ENCODE data around the gene SPO11. TPM values are rescaled to one million over a fixed set of nuclear protein-coding genes. Genes with fewer than 3 reads are reported as not detected.
A peak's percentile ranks its signal among the peaks of the same experiment; 100 is the strongest.

The SPO11 gene
- total and polyA plus RNA-seq, 9 of the 15 experiments (the other 6 are each of a cell fraction or from before 2014, with no cell fraction given): not detected

DNA sequence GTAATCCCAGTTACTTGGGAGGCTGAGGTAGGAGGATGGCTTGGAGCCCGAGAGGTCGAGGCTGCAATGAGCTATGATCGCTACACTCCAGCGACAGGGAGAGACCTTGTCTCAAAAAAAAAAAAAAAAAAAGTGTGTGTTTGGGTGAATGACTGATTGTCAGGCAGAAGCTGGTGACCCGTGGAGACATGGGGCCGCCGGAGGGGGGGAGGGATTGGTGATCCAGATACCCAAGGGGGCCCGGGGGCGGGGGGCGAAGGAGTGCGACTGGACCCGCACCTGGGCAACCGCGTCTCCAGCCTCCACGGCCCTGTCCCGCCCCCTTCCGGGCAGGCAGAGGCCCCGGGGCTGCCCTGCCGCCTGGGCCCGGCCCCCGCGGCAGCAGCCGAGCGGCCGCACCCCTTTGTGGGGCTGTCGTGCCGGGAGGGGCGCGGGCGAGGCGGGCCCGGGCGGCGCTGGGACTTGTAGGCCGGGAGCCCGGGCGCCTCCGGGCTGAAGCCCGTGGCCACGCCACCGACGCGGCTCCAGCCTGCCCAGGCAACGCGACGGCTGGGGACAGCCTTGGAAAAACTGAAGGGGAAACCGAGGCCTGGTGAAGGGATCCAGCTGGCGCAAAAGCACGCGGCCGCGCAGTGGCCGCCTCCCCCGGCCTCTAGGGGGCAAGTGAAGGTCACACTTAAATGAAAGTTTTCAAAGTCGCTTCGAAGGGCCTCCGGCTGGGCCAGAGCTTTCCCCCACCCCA, 59.5 kb downstream of the SPO11 start (continued):
- TF ChIP-seq STAG1 (CRISPR knock-in tag; IDR thresholded peaks at IDR 0.05; ENCODE audit: borderline replicate concordance) (no peak), ZNF512 (tag; IDR thresholded peaks at IDR 0.05) (no peak), POLR2H (tag; IDR thresholded peaks at IDR 0.05; ENCODE audit: low read depth) (peak; percentile 38; the same call in 1 of the 2 replicates), ZNF561 (CRISPR knock-in tag; conservative IDR thresholded peaks at IDR 0.05) (no peak), ZBTB8A (IDR thresholded peaks at IDR 0.05; ENCODE audit: partially characterized antibody) (no peak), SMARCA5 (IDR thresholded peaks at IDR 0.05) (no peak), FOXK2 (conservative IDR thresholded peaks at IDR 0.05 in 1 of 2, IDR thresholded peaks at IDR 0.05 in 1 of 2; ENCODE audit: low read depth in 2 of 2) (no peak), DMBX1 (CRISPR knock-in tag; IDR thresholded peaks at IDR 0.05; ENCODE audit: borderline replicate concordance) (peak; percentile 77), HIVEP1 (CRISPR knock-in tag; IDR thresholded peaks at IDR 0.05) (no peak), ZNF146 (CRISPR knock-in tag; IDR thresholded peaks at IDR 0.05; ENCODE audit: unreplicated experiment) (no peak), CBX5 (IDR thresholded peaks at IDR 0.05; ENCODE audit: borderline replicate concordance, low read depth) (no peak), ZNF695 (CRISPR knock-in tag; IDR thresholded peaks at IDR 0.05) (no peak), TRIM28 (IDR thresholded peaks at IDR 0.05) (no peak), MYNN (IDR thresholded peaks at IDR 0.05) (no peak), MYNN (CRISPR knock-in tag; IDR thresholded peaks at IDR 0.05) (no peak), MTA2 (IDR thresholded peaks at IDR 0.05; ENCODE audit: low read depth) (no peak), CREBBP (IDR thresholded peaks at IDR 0.05; ENCODE audit: low read depth, low read length) (no peak), ELF4 (CRISPR knock-in tag; IDR thresholded peaks at IDR 0.05) (no peak), ZNF586 (CRISPR knock-in tag; conservative IDR thresholded peaks at IDR 0.05) (no peak), MAFK (IDR thresholded peaks at IDR 0.05; ENCODE audit: low read length) (no peak), BCL6 (CRISPR knock-in tag; IDR thresholded peaks at IDR 0.05) (no peak)
- TF ChIP-seq, protein P1, sequence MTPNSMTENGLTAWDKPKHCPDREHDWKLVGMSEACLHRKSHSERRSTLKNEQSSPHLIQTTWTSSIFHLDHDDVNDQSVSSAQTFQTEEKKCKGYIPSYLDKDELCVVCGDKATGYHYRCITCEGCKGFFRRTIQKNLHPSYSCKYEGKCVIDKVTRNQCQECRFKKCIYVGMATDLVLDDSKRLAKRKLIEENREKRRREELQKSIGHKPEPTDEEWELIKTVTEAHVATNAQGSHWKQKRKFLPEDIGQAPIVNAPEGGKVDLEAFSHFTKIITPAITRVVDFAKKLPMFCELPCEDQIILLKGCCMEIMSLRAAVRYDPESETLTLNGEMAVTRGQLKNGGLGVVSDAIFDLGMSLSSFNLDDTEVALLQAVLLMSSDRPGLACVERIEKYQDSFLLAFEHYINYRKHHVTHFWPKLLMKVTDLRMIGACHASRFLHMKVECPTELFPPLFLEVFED (CRISPR knock-in tag; conservative IDR thresholded peaks at IDR 0.05): no peak
- TF ChIP-seq, protein P2, sequence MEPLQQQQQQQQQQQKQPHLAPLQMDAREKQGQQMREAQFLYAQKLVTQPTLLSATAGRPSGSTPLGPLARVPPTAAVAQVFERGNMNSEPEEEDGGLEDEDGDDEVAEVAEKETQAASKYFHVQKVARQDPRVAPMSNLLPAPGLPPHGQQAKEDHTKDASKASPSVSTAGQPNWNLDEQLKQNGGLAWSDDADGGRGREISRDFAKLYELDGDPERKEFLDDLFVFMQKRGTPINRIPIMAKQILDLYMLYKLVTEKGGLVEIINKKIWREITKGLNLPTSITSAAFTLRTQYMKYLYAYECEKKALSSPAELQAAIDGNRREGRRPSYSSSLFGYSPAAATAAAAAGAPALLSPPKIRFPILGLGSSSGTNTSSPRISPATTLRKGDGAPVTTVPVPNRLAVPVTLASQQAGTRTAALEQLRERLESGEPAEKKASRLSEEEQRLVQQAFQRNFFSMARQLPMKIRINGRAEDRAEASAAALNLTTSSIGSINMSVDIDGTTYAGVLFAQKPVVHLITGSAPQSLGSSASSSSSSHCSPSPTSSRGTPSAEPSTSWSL (CRISPR knock-in tag; IDR thresholded peaks at IDR 0.05; ENCODE audit: borderline replicate concordance): no peak
- TF ChIP-seq, protein P3, sequence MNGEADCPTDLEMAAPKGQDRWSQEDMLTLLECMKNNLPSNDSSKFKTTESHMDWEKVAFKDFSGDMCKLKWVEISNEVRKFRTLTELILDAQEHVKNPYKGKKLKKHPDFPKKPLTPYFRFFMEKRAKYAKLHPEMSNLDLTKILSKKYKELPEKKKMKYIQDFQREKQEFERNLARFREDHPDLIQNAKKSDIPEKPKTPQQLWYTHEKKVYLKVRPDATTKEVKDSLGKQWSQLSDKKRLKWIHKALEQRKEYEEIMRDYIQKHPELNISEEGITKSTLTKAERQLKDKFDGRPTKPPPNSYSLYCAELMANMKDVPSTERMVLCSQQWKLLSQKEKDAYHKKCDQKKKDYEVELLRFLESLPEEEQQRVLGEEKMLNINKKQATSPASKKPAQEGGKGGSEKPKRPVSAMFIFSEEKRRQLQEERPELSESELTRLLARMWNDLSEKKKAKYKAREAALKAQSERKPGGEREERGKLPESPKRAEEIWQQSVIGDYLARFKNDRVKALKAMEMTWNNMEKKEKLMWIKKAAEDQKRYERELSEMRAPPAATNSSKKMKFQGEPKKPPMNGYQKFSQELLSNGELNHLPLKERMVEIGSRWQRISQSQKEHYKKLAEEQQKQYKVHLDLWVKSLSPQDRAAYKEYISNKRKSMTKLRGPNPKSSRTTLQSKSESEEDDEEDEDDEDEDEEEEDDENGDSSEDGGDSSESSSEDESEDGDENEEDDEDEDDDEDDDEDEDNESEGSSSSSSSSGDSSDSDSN (IDR thresholded peaks at IDR 0.05; ENCODE audit: borderline replicate concordance in 1 of 2, low read depth in 2 of 2, low read length in 2 of 2): peak; percentile 69 to 72; a peak in 2 of 4 replicates
